HepG2 (cell line): ENCODE measurements around the gene BANK1.

Source experiments
- CTCF ChIP-seq: sonication (generic); formaldehyde crosslinking; IDR thresholded peaks from 2 replicates; pipeline ENCODE4 v1.5.0; 2020; ENCODE audit warnings: mild to moderate bottlenecking, missing genetic modification reagents, moderate library complexity
- SALL1 ChIP-seq: sonication (generic); formaldehyde crosslinking; IDR thresholded peaks from 2 replicates; pipeline ENCODE4 v1.8.0; 2022; ENCODE audit warnings: mild to moderate bottlenecking, missing genetic modification reagents

- no peak for TF ChIP-seq SALL1
- no peak for TF ChIP-seq CTCF (CRISPR knock-in tag)
These were observed 16.8 kb downstream of the BANK1 start for GRCh38 chr4:101807351-101807750.
